Bone marrow (tissue), 2 donors: Measurements from ENCODE around the gene SNX13.

ENCODE experiments used
- DNase-seq, 2 donors: peaks; one replicate each; lab custom pipeline; 2025; lab: John Stamatoyannopoulos, UW

The SNX13 gene

GRCh38 chr7:17944720-17945119 lies 4.4 kb upstream of the SNX13 start:
- no peak for DNase-seq

- no peak for DNase-seq
Observed at GRCh38 chr7:17943006-17943405, 2.7 kb upstream of the SNX13 start.

- DNase-seq, result no peak
Observed at GRCh38 chr7:17942231-17942630, 1.9 kb upstream of the SNX13 start.

- no peak for DNase-seq
Observed at GRCh38 chr7:17940951-17941431, 697 bp upstream of the SNX13 start.

- DNase-seq, result peak; percentile 13 to 73
Observed at GRCh38 chr7:17939606-17940301, 540 bp downstream of the SNX13 start.

- peak in 1 of 2 donors; percentile 10 for DNase-seq
Observed at GRCh38 chr7:17939211-17939605, 1.1 kb downstream of the SNX13 start.

- DNase-seq, result no peak
Observed at GRCh38 chr7:17937506-17938120, 2.7 kb downstream of the SNX13 start.

- no peak for DNase-seq
Observed at GRCh38 chr7:17936321-17936720, 4.0 kb downstream of the SNX13 start.

GRCh38 chr7:17934612-17935240 lies 5.6 kb downstream of the SNX13 start:
- peak in 1 of 2 donors; percentile 40 for DNase-seq

GRCh38 chr7:17934094-17934493 lies 6.2 kb downstream of the SNX13 start:
- no peak for DNase-seq

- DNase-seq, result no peak
Observed at GRCh38 chr7:17932770-17933169, 7.5 kb downstream of the SNX13 start.

GRCh38 chr7:17931069-17931468 lies 9.2 kb downstream of the SNX13 start:
- no peak for DNase-seq

- DNase-seq, result no peak
Observed at GRCh38 chr7:17930546-17930945, 9.7 kb downstream of the SNX13 start.

GRCh38 chr7:17929647-17930395 lies 10.5 kb downstream of the SNX13 start:
- DNase-seq, result no peak

- no peak for DNase-seq
Observed at GRCh38 chr7:17928055-17928454, 12.2 kb downstream of the SNX13 start.

- DNase-seq, result no peak
Observed at GRCh38 chr7:17921857-17922416, 18.4 kb downstream of the SNX13 start.

GRCh38 chr7:17917842-17918241 lies 22.5 kb downstream of the SNX13 start:
- no peak for DNase-seq

GRCh38 chr7:17916786-17917185 lies 23.5 kb downstream of the SNX13 start:
- DNase-seq, result no peak

- DNase-seq, result no peak
Observed at GRCh38 chr7:17915796-17916195, 24.5 kb downstream of the SNX13 start.

GRCh38 chr7:17915168-17915567 lies 25.1 kb downstream of the SNX13 start:
- no peak for DNase-seq

GRCh38 chr7:17913250-17913649 lies 27.0 kb downstream of the SNX13 start:
- no peak for DNase-seq

GRCh38 chr7:17912536-17913235 lies 27.6 kb downstream of the SNX13 start:
- DNase-seq, result no peak
